ENCODE results near the gene PEAK3.
A peak's percentile ranks its signal among the peaks of the same experiment; 100 is the strongest.

PEAK3 gene

GRCh38 chr19:2224754-2225349 is 57.1 kb downstream of the PEAK3 start:
- H3K4me3 ChIP-seq (ENCODE audit: low read depth, low read length, poor library complexity, severe bottlenecking) = no peak overlapping the region
- peaks cover 40% of the 10 kb centered on the region for H3K36me3 ChIP-seq (ENCODE audit: insufficient read depth, low read length)
- H3K9ac ChIP-seq (ENCODE audit: low read length) = no peak overlapping the region
- H2AFZ ChIP-seq (ENCODE audit: low read length) = no peak overlapping the region
- peak overlapping the region; percentile 64 for H3K27ac ChIP-seq (ENCODE audit: low read depth, low read length, poor library complexity, severe bottlenecking)
- no peak for TF ChIP-seq EZH2 (IDR thresholded peaks at IDR 0.05; ENCODE audit: borderline replicate concordance, low read length)
- TF ChIP-seq, protein P1, sequence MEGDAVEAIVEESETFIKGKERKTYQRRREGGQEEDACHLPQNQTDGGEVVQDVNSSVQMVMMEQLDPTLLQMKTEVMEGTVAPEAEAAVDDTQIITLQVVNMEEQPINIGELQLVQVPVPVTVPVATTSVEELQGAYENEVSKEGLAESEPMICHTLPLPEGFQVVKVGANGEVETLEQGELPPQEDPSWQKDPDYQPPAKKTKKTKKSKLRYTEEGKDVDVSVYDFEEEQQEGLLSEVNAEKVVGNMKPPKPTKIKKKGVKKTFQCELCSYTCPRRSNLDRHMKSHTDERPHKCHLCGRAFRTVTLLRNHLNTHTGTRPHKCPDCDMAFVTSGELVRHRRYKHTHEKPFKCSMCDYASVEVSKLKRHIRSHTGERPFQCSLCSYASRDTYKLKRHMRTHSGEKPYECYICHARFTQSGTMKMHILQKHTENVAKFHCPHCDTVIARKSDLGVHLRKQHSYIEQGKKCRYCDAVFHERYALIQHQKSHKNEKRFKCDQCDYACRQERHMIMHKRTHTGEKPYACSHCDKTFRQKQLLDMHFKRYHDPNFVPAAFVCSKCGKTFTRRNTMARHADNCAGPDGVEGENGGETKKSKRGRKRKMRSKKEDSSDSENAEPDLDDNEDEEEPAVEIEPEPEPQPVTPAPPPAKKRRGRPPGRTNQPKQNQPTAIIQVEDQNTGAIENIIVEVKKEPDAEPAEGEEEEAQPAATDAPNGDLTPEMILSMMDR (IDR thresholded peaks at IDR 0.05; ENCODE audit: low read length) = no peak
- peaks cover 77% of the 10 kb centered on the region for H3K4me1 ChIP-seq (ENCODE audit: insufficient read depth, low read length, severe bottlenecking)
- no peaks in the 10 kb centered on the region for H3K9me2 ChIP-seq (ENCODE audit: low read depth, low read length)
- H3F3A ChIP-seq (ENCODE audit: insufficient read depth, low read length) = no peaks in the 10 kb centered on the region
- H3K27me3 ChIP-seq (ENCODE audit: insufficient read depth, low read length) = no peaks in the 10 kb centered on the region
- H4K20me1 ChIP-seq (ENCODE audit: insufficient read depth, low read length) = no peaks in the 10 kb centered on the region
- H3K4me2 ChIP-seq (ENCODE audit: low read length) = no peak overlapping the region
- no peaks in the 10 kb centered on the region for H3K9me3 ChIP-seq (ENCODE audit: low read length)
- no peaks in the 10 kb centered on the region for H3K79me2 ChIP-seq (ENCODE audit: insufficient read depth, low read length)

Data from OCI-LY1 (cell line).